Liver (tissue), 9 donors: ENCODE results near the gene MCF2L2. TPM values are rescaled to one million over a fixed set of nuclear protein-coding genes. Genes with fewer than 3 reads are reported as not detected.
A peak's percentile ranks its signal among the peaks of the same experiment; 100 is the strongest.
"Not testable (repeated sequence)": the region's sequence is repeated elsewhere in the genome, so short reads cannot be mapped to it uniquely, and the experiment has no call there.

ENCODE experiments used
- DNase-seq: peaks from one replicate; pipeline ENCODE4 v3.0.0-alpha.2; 2017; ENCODE audit warnings: low spot score
- H3K27ac ChIP-seq, 2 donors: one replicate each; pipeline ENCODE4 v1.7.0; 2013; ENCODE audit warnings: inconsistent platforms in 2 of 2, low read length in 2 of 2, control low read depth in 1 of 2, low read depth in 1 of 2, mild to moderate bottlenecking in 1 of 2
- H3K27me3 ChIP-seq, 4 donors: one replicate each; pipeline versions ENCODE4 v1.6.1 to v1.7.0; 2013; ENCODE audit warnings: low read length in 3 of 4, inconsistent platforms in 1 of 4, mild to moderate bottlenecking in 1 of 4, moderate library complexity in 1 of 4; ENCODE audit not compliant: control insufficient read depth in 4 of 4, insufficient read depth in 4 of 4
- H3K36me3 ChIP-seq, 4 donors: one replicate each; pipeline versions ENCODE4 v1.6.1 to v1.7.0; 2013; ENCODE audit warnings: low read length in 3 of 4, mild to moderate bottlenecking in 3 of 4, low read depth in 1 of 4, moderate library complexity in 1 of 4; ENCODE audit not compliant: control insufficient read depth in 4 of 4, insufficient read depth in 3 of 4
- H3K4me1 ChIP-seq, 4 donors: one replicate each; pipeline versions ENCODE4 v1.6.1 to v1.7.0; 2013; ENCODE audit warnings: low read length in 3 of 4, mild to moderate bottlenecking in 3 of 4, moderate library complexity in 1 of 4; ENCODE audit not compliant: control insufficient read depth in 4 of 4, insufficient read depth in 4 of 4
- H3K4me3 ChIP-seq, 3 donors: one replicate each; pipeline versions ENCODE4 v1.6.1 to v1.7.0; 2013; ENCODE audit warnings: low read length in 3 of 3, control low read depth in 1 of 3, low read depth in 1 of 3, mild to moderate bottlenecking in 1 of 3
- H3K9ac ChIP-seq, 2 donors: one replicate each; pipeline ENCODE4 v1.7.0; 2013; ENCODE audit warnings: low read length in 2 of 2, mild to moderate bottlenecking in 2 of 2, moderate library complexity in 2 of 2, control low read depth in 1 of 2, low read depth in 1 of 2
- H3K9me3 ChIP-seq, 4 donors: one replicate each; pipeline versions ENCODE4 v1.6.1 to v1.7.0; 2013; ENCODE audit warnings: low read length in 3 of 4; ENCODE audit not compliant: control insufficient read depth in 4 of 4
- FOXA1 ChIP-seq: IDR thresholded peaks from 2 replicates; pipeline ENCODE4 v1.6.1; 2016; ENCODE audit warnings: antibody characterized with exemption
- FOXA2 ChIP-seq: IDR thresholded peaks from 2 replicates; pipeline ENCODE4 v1.6.1; 2016; ENCODE audit warnings: antibody characterized with exemption
- GABPA ChIP-seq, 2 donors: IDR thresholded peaks in 1 of 2; conservative IDR thresholded peaks in 1 of 2; 2 replicates each; pipeline ENCODE4 v1.6.1; 2016; ENCODE audit warnings: antibody characterized with exemption in 2 of 2, mild to moderate bottlenecking in 1 of 2, moderate library complexity in 1 of 2
- HNF4A ChIP-seq, 2 donors: conservative IDR thresholded peaks; 2 replicates each; pipeline ENCODE4 v1.6.1; 2016; ENCODE audit warnings: antibody characterized with exemption in 2 of 2, mild to moderate bottlenecking in 2 of 2
- HNF4G ChIP-seq: IDR thresholded peaks from 2 replicates; pipeline ENCODE4 v1.6.1; 2016; ENCODE audit warnings: antibody characterized with exemption
- JUND ChIP-seq, 2 donors: IDR thresholded peaks; 2 replicates each; pipeline ENCODE4 v1.6.1; 2016; ENCODE audit warnings: antibody characterized with exemption in 2 of 2
- RXRA ChIP-seq, 2 donors: IDR thresholded peaks; 2 replicates each; pipeline ENCODE4 v1.6.1; 2017 to 2018; ENCODE audit warnings: antibody characterized with exemption in 2 of 2, mild to moderate bottlenecking in 1 of 2
- TAF1 ChIP-seq: conservative IDR thresholded peaks from 2 replicates; pipeline ENCODE4 v1.6.1; 2016; ENCODE audit warnings: antibody characterized with exemption, mild to moderate bottlenecking
- YY1 ChIP-seq: IDR thresholded peaks from 2 replicates; pipeline ENCODE4 v1.6.1; 2016; ENCODE audit warnings: antibody characterized with exemption, mild to moderate bottlenecking
- WGBS: extraction: QIAGEN DNeasy Blood & Tissue Kit; methylation state at CpG from one replicate; pipeline ENCODE4 v1.1.7; 2013; 5-methylcytosine and 5-hydroxymethylcytosine counted together
- polyA plus RNA-seq, 2 donors: library from polyadenylated mRNA; stranded (reverse) in 1 of 2; unstranded in 1 of 2; fragments of 200-250 nt in 1 of 2; fragments of >200 nt in 1 of 2; fragmentation: Nextera tagmentation in 1 of 2; extraction: Ambion mirVana in 1 of 2; gene quantifications; one replicate each; pipeline versions ENCODE4 v1.2.1 to v1.2.3, GENCODE V29; 2013 to 2015
- total RNA-seq, 2 donors: library from RNA; depleted of rRNA; stranded (reverse); fragments of >200 nt; gene quantifications; one replicate each; pipeline ENCODE4 v1.2.3, GENCODE V29; 2014
- TF ChIP-seq, protein P1 (sequence below): fragments of 150-350 bp; IDR thresholded peaks from 2 replicates; pipeline ENCODE4 v1.5.1; 2017; ENCODE audit warnings: improper control_type of control experiment, low read depth, low read length; ENCODE audit not compliant: missing input control
- TF ChIP-seq, protein P2 (sequence below): IDR thresholded peaks from 2 replicates; pipeline ENCODE4 v1.6.1; 2016; ENCODE audit warnings: antibody characterized with exemption, mild to moderate bottlenecking
- TF ChIP-seq, protein P3 (sequence below): IDR thresholded peaks from 2 replicates; pipeline ENCODE4 v1.6.1; 2016; ENCODE audit warnings: antibody characterized with exemption
- TF ChIP-seq, protein P4 (sequence below): IDR thresholded peaks from 2 replicates; pipeline ENCODE4 v1.6.1; 2016; ENCODE audit warnings: antibody characterized with exemption
- TF ChIP-seq, protein P5 (sequence below): IDR thresholded peaks from 2 replicates; pipeline ENCODE4 v1.6.1; 2016; ENCODE audit warnings: antibody characterized with exemption
- donor health status: healthy.
- donor health status: healthy.
- donor health status: healthy.
- donor health status: healthy.
- donor health status: healthy.

MCF2L2 gene
- total and polyA plus RNA-seq, 4 donors = 0.02 to 0.47 (median 0.17) TPM; not detected in 1

DNA sequence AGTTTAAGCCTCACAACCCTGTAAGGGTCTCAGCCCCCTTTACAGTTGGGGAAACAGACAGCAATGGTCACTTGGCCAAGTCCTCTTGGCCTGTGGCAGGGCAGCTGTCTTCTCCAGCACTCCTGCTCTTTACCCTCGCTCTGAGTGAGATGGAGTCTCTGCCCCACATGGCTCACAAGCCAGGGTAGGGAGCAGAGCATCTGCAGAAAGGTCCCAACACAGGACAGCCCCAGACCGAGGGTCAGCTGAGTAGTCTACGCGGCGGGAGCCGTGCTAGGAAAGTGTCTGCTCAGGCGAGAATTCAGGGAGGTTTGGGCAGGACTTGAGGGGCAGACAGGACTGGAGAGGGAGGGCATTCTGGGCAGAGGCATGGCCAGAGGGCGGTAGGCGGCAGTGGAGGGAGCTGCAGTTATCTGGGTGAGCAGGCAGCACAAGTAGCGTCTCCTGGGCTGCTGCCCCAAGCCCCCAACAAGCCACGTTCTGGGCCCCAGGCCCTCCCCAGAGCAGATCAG lies 247.6 kb downstream of the MCF2L2 start:
- TF ChIP-seq YY1 (no peak), HNF4G (no peak), GABPA (IDR thresholded peaks at IDR 0.05 in 1 of 2, conservative IDR thresholded peaks at IDR 0.05 in 1 of 2) (no peak), FOXA1 (no peak), JUND (IDR thresholded peaks at IDR 0.05) (no peak), FOXA2 (no peak), HNF4A (conservative IDR thresholded peaks at IDR 0.05) (no peak)
- TF ChIP-seq, protein P1, sequence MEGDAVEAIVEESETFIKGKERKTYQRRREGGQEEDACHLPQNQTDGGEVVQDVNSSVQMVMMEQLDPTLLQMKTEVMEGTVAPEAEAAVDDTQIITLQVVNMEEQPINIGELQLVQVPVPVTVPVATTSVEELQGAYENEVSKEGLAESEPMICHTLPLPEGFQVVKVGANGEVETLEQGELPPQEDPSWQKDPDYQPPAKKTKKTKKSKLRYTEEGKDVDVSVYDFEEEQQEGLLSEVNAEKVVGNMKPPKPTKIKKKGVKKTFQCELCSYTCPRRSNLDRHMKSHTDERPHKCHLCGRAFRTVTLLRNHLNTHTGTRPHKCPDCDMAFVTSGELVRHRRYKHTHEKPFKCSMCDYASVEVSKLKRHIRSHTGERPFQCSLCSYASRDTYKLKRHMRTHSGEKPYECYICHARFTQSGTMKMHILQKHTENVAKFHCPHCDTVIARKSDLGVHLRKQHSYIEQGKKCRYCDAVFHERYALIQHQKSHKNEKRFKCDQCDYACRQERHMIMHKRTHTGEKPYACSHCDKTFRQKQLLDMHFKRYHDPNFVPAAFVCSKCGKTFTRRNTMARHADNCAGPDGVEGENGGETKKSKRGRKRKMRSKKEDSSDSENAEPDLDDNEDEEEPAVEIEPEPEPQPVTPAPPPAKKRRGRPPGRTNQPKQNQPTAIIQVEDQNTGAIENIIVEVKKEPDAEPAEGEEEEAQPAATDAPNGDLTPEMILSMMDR = no peak
- TF ChIP-seq, protein P2, sequence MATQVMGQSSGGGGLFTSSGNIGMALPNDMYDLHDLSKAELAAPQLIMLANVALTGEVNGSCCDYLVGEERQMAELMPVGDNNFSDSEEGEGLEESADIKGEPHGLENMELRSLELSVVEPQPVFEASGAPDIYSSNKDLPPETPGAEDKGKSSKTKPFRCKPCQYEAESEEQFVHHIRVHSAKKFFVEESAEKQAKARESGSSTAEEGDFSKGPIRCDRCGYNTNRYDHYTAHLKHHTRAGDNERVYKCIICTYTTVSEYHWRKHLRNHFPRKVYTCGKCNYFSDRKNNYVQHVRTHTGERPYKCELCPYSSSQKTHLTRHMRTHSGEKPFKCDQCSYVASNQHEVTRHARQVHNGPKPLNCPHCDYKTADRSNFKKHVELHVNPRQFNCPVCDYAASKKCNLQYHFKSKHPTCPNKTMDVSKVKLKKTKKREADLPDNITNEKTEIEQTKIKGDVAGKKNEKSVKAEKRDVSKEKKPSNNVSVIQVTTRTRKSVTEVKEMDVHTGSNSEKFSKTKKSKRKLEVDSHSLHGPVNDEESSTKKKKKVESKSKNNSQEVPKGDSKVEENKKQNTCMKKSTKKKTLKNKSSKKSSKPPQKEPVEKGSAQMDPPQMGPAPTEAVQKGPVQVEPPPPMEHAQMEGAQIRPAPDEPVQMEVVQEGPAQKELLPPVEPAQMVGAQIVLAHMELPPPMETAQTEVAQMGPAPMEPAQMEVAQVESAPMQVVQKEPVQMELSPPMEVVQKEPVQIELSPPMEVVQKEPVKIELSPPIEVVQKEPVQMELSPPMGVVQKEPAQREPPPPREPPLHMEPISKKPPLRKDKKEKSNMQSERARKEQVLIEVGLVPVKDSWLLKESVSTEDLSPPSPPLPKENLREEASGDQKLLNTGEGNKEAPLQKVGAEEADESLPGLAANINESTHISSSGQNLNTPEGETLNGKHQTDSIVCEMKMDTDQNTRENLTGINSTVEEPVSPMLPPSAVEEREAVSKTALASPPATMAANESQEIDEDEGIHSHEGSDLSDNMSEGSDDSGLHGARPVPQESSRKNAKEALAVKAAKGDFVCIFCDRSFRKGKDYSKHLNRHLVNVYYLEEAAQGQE = no peak
- TF ChIP-seq, protein P3, sequence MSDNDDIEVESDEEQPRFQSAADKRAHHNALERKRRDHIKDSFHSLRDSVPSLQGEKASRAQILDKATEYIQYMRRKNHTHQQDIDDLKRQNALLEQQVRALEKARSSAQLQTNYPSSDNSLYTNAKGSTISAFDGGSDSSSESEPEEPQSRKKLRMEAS = no peak
- TF ChIP-seq, protein P4, sequence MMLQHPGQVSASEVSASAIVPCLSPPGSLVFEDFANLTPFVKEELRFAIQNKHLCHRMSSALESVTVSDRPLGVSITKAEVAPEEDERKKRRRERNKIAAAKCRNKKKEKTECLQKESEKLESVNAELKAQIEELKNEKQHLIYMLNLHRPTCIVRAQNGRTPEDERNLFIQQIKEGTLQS = no peak
- Histone ChIP-seq H3K4me1 (peaks cover 7 to 11% (median 10%) of the 10 kb centered on the region in 4 donors), H3K9ac (no peak overlapping the region), H3K27me3 (peaks cover 0 to 8% (median 3%) of the 10 kb centered on the region in 4 donors), H3K9me3 (no peaks in the 10 kb centered on the region), H3K36me3 (no peaks in the 10 kb centered on the region), H3K4me3 (no peak overlapping the region), H3K27ac (no peak overlapping the region)
- no peak for DNase-seq
- 64% methylated on average over 11 of the region's 11 CpGs for WGBS

DNA sequence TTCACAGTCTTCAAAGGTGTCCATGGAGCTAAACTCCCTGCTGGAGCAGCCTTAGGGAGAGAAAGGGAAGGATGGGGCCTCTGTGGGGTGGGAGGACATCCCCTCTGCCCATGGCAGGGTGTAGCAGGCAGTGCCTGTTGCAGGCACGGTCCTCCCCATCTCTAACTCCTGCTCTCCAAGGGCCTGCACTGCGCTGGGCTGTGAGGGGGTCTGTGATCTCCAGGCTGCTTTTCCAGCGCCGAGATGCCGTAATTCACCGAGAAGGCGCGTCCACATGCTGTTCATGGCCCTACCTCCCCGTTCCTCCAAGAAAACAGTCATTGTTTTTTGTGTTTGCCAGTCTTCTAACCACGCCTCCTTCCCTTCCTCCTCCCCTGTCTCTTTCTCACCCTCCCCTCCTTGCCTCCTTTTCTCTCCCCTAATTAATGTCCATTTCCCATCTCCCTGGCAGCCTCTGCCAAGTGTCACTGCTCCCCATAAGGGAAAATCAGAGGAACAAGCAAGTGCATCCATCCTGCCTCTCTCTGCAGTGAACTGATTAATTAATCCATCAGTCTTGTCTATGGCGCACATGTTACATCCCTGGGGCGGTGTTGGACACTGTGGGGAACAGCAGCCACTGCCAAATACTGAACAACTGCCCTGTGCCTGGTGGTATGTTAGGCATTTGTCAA lies 248.2 kb downstream of the MCF2L2 start:
- H3K4me1 ChIP-seq = peaks cover 7 to 11% (median 10%) of the 10 kb centered on the region in 4 donors
- WGBS = 32% methylated on average over 12 of the region's 12 CpGs
- H3K9ac ChIP-seq = no peak overlapping the region
- DNase-seq = no peak
- no peak overlapping the region for H3K27ac ChIP-seq
- H3K4me3 ChIP-seq = no peak overlapping the region
- TF ChIP-seq, protein P2 = no peak
- TF ChIP-seq, protein P3 = no peak
- no peak for TF ChIP-seq RXRA (IDR thresholded peaks at IDR 0.05)
- no peak for TF ChIP-seq FOXA2
- no peak for TF ChIP-seq TAF1
- TF ChIP-seq, protein P5, sequence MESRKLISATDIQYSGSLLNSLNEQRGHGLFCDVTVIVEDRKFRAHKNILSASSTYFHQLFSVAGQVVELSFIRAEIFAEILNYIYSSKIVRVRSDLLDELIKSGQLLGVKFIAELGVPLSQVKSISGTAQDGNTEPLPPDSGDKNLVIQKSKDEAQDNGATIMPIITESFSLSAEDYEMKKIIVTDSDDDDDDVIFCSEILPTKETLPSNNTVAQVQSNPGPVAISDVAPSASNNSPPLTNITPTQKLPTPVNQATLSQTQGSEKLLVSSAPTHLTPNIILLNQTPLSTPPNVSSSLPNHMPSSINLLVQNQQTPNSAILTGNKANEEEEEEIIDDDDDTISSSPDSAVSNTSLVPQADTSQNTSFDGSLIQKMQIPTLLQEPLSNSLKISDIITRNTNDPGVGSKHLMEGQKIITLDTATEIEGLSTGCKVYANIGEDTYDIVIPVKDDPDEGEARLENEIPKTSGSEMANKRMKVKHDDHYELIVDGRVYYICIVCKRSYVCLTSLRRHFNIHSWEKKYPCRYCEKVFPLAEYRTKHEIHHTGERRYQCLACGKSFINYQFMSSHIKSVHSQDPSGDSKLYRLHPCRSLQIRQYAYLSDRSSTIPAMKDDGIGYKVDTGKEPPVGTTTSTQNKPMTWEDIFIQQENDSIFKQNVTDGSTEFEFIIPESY = no peak
- H3K27me3 ChIP-seq = peaks cover 0 to 8% (median 3%) of the 10 kb centered on the region in 4 donors
- H3K9me3 ChIP-seq = no peaks in the 10 kb centered on the region
- no peaks in the 10 kb centered on the region for H3K36me3 ChIP-seq

DNA sequence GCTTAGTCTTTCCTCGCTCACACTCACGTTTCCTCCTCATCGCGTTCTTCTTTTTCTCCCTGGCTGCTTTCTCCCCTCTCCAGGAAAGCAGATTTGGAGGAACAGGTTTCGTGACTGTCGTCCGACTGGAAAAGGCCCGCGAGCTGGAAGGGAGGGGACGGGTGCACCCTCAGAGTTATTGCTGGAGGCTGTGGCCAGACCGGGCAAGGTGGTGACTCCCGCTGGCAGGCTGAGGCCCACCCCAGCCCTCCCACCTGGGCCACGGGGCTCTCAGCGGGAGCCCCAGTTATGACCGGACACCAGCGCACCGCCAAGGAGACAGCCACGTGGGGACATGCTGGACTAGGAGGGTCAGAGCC lies 248.9 kb downstream of the MCF2L2 start:
- Histone ChIP-seq H3K4me3 (peak overlapping the region in 1 of 3 donors; percentile 50), H3K4me1 (peaks cover 7 to 11% (median 10%) of the 10 kb centered on the region in 4 donors)
- H3K36me3 ChIP-seq, DNase-seq, H3K27ac ChIP-seq, H3K27me3 ChIP-seq, H3K9ac ChIP-seq, H3K9me3 ChIP-seq: not testable (repeated sequence)
- 5% methylated on average over 18 of the region's 18 CpGs for WGBS
